Measurements from ENCODE around the gene RINT1.
"Not testable (repeated sequence)": the region's sequence is repeated elsewhere in the genome, so short reads cannot be mapped to it uniquely, and the experiment has no call there.

Gene RINT1

GRCh38 chr7:105531792-105532671 is at the start of gene RINT1:
Gene RINT1, plus strand, starts transcription at chr7:105532201. Its CDS starts 115 bp downstream, at chr7:105532316.
- DNase-seq = peak; percentile 90

DNA sequence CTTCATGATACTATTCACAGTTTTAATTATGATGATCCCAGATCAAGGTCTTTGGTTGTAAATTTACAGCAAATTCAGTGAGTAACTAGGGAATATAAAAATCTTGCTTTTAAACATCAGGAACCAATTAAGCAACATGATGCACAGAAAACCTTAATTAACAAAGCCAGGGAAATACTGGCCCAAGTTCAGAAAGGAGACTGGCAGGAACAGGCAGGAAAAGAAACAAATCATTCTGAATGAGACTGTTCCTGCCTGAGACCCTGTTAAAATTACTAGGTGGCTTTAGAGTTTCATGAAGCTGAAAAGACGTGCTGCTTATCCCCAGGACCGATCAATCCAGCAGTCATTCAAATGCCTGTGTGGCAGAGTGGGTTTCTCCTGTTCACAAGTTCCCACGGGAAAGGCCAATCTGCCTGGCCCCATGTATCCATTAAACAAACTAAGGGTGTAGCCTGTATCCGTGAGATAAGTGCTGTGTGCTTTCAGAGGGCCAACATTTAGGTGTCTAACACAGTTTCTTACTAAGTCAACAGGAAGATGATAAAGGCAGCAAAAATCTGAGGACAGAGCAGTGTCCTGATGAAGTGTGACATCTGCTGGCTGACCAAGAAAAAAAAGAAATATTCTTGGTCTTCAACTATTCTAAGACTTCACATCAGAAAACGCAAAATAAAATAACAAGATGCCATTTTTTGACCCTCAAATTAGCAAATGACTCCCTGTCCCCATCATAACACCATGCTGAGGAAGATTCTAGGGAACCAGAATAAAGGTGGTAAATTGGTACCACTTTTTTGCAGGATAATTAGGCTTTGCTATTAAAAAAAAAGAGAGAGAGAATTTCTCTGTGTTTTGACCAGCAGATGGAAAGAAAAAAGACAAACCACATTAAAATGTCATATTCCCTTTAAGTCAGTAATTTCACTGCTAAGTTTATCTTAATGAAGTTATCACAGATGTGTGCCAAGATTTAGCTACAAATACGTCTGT is 44.1 kb upstream of the RINT1 start:
- no peak for DNase-seq

DNA sequence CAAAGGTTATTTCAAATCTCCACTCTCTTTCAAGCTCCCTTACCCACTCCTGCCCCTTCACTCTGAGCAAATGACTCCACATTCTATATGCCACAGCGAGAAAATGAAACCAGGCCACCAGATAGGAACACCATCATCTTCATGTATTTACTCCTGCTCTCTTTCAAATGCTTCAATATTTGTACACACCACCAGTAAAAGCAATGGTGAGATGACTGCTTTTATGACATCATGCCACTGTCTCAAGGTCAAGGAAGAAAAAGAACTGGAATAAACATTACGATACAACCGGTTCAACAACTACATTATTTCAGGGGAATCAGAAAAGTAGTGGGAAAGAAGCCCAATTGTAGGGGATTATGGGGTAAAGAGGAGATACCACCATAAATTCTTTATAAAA is 42.6 kb upstream of the RINT1 start:
- no peak for DNase-seq

- no peak for DNase-seq
Observed at GRCh38 chr7:105493196-105493922, 38.6 kb upstream of the RINT1 start.

GRCh38 chr7:105493923-105494315 is 38.1 kb upstream of the RINT1 start:
- DNase-seq = no peak

- DNase-seq = no peak
Observed at GRCh38 chr7:105496521-105496920, 35.5 kb upstream of the RINT1 start.

DNA sequence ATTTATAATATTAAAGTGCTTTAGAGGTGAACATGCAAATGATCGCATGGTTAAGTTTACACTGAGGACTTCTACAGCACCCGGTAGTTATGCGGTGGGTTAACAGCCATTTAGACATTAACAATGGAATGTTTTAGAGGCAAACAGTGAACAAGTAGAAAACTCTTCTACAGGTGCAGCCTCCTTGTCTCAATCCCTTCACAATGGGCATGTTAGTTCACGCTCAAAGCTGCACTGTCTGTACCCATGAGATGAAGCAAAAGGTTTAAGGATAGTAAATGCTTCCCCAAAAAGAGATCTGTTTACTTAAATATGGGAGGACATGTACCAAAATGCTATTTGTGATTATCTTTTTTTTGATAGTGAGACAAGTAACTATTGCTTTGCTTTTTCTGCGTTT is 35.0 kb upstream of the RINT1 start:
- DNase-seq = no peak

GRCh38 chr7:105502173-105502572 is 29.8 kb upstream of the RINT1 start:
- DNase-seq = no peak

- DNase-seq = no peak
Observed at GRCh38 chr7:105512415-105512814, 19.6 kb upstream of the RINT1 start.

DNA sequence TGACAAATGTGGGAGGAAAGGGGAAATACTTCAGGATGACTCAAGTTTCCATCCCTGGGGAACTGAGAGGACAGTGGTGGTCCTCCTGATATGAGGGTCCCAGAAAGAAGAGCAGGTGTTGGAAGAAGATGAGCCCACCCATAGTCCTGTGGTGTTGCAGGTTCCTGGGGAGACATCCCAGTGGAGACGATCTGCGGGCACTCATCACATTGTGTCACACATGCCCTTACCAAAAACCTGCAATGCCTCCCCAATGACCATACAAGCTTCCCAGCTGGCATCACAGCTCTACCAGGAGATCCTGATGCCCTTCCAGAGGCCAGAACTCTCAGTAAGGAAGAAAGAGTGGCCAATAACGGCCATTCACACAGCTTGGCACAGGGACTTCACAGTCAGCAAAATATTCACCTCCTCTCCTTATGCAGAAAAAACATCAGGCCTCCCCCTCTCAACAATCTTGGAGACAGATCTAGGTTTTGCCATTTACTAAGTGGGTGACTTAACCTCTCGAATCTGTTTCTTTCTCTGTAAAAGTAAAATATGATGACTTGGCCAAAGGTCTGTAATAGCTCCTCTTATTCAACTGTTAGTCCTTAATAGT is 19.0 kb upstream of the RINT1 start:
- DNase-seq = no peak

DNA sequence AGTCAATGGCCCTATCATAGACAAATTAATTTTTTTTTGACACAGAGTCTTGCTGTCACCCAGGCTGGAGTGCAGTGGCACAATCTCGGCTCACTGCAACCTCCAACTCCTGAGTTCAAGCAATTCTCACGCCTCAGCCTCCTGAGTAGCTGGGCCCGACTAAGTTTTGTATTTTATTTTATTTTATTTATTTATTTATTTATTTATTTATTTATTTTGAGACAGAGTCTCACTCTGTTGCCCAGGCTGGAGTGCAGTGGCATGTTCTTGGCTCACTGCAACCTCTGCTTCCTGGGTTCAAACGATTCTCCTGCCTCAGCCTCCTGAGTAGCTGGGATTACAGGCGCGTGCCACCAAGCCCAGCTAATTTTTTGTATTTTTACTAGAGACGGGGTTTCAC is 16.4 kb upstream of the RINT1 start:
- DNase-seq = not testable (repeated sequence)

GRCh38 chr7:105519353-105519752 is 12.6 kb upstream of the RINT1 start:
- DNase-seq = no peak

DNA sequence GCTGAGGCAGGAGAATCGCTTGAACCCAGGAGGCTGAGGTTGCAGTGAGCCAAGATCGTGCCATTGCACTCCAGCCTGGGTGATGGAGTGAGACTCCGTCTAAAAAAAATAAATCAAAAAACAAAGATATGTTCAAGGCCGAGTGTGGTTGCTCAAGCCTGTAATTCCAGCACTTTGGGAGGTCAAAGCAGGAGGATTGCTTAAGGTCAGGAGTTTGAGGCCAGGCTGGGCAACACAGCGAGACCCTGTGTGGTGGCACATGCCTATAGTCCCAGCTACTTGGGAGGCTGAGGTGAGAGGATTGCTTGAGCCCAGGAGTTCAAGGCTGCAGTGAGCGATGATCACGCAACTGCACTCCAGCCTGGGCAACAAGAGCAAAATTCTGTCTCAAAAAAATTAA is 11.4 kb upstream of the RINT1 start:
- not testable (repeated sequence) for DNase-seq

DNA sequence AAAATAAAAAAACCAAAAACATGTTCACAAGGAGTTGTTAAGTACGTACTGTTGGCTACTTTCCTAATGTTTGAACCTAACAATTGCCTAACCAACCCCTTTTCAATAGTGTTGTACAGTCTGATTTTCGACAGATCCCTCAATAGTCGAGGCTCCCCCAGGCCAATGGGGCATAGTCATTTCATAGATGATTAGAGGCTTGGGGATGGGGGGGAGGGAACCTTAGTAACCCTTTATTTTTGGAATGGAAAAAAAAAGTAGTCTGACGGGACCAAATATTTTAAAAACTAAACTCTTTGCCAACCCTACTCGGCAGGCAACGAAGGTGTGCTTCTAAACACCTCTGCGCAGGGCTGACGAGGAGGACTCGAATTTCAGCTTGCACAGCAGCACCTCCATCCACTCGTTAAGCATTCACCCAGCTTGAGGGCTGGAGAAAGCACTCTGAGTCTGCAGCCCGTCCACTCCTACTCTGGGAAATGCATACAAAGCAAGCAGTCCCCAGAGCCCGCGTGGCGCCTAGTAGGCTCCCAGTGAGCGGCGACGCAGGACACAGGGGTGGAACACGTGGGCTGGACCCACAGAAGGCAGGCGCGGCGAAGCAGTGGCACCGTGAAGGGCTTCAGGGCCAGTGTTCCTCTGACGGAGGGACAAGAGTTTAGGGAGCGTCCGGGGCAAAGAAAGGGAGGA is 10.8 kb upstream of the RINT1 start:
- no peak for DNase-seq

DNA sequence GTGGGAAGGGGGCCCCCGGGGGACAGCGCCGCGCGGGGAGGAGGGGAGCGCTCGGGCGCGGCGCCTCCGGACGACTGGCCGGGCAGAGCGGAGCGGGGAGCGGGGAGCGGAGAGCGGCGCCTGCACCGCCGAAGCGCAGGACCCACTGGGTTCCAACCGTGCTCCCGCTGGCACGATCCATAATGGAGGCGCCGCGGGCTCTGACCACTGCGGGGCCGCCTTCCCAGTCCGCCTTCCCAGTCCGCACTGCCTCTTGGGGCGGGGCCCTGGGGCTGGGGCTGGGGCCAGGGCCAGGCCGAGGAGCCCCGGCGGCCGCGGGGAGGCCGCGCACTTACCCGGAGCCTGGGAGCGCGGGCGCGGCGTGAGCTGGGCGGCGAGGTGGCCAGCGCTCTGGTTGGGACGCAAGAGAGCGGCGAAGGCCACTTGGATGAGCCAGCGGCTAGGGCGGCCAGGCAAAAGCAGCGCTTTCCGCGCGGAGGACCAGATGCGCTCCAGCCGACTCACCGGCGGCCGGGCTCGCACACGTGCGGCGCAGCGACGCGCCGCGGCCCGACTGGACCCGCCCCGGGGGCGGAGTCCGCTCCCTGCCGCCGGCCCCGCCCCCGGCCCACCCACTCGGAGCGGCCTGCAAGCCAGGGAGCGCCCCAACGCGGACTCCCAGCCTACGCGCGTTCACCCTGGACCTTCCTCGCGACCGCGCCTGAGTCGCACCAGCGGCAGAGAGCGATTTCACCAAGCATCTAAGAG is 10.1 kb upstream of the RINT1 start, which contains the start of gene PUS7:
TSS of gene PUS7 (minus strand) at position 555 of the 747 bp plus-strand sequence. CDS start 13,759 bp downstream, outside the sequence.
- DNase-seq = peak; percentile 84

GRCh38 chr7:105524423-105524822 is 7.6 kb upstream of the RINT1 start:
- DNase-seq = not testable (repeated sequence)

GRCh38 chr7:105524840-105525239 is 7.2 kb upstream of the RINT1 start:
- no peak for DNase-seq

- not testable (repeated sequence) for DNase-seq
Observed at GRCh38 chr7:105527737-105528136, 4.3 kb upstream of the RINT1 start.

DNA sequence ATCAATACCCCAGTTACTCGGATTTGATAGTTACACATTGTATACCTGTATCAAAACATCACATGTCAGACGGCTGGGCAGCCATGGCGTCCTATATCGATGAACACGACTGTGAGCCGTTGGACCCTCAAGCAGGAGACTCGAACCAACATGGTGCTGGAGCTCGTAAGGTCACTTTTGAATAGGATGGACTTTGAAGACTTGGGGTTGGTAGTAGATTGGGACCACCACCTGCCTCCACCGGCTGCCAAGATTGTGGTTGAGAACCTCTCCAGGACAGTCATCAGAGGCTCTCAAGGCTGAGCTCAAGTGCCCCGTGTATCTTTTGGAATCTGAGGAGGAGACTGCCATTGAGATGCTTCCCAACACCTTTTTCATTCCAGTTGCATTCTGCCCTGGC is 1.9 kb upstream of the RINT1 start:
- DNase-seq = no peak

DNA sequence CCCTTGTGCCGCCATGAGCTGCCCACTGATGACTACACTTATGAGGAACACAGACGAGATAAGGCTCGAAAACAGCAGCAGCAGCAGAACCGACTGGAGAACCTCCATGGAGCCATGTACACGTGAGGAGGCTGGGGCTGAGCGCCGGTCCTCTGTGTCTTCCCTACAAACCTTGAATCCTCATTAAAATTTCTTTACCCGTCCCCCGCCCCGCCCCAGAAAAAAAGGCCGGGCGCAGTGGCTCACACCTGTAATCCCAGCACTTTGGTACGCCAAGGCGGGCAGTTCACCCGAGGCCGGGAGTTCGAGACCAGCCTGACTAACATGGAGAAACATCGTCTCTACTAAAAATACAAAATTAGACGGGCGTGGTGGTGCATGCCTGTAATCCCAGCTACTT is 1.5 kb upstream of the RINT1 start:
- no peak for DNase-seq
